ENCODE results near the gene AGFG1.
A peak's percentile ranks its signal among the peaks of the same experiment; 100 is the strongest.
"Not testable (repeated sequence)": the region's sequence is repeated elsewhere in the genome, so short reads cannot be mapped to it uniquely, and the experiment has no call there.

AGFG1 gene

DNA sequence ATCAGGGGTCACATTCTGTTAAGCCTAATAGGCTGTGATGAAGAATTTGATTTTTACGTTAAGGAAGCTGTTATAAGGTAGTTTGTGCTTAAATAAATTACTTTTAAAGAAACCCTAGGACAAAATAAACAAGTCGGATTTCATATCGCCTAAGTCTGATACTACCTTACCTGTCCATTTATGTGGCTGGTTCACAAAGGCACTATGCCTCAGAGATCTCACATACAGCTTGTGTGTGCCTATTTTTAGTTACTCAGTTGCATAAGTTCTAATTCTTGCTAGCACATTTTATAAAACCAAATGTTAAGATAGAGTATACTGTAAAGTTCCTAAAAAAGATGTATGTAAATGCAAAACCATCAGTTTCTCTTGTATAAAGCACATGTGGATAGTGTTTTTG, 40.0 kb downstream of the AGFG1 start:
- no peaks in the 10 kb centered on the region for H3K36me3 ChIP-seq
- no peak overlapping the region for H3K27ac ChIP-seq
- no peaks in the 10 kb centered on the region for H3K9me3 ChIP-seq
- no peaks in the 10 kb centered on the region for H3K27me3 ChIP-seq
- H3K4me1 ChIP-seq (ENCODE audit: control insufficient read depth in 1 of 2, insufficient read depth in 1 of 2, low read depth in 1 of 2, low read length in 1 of 2): peaks cover 26 to 39% of the 10 kb centered on the region in 2 experiments
- H3K4me3 ChIP-seq (ENCODE audit: low read depth in 1 of 2, low read length in 1 of 2): no peak overlapping the region
- TF ChIP-seq, protein P1, sequence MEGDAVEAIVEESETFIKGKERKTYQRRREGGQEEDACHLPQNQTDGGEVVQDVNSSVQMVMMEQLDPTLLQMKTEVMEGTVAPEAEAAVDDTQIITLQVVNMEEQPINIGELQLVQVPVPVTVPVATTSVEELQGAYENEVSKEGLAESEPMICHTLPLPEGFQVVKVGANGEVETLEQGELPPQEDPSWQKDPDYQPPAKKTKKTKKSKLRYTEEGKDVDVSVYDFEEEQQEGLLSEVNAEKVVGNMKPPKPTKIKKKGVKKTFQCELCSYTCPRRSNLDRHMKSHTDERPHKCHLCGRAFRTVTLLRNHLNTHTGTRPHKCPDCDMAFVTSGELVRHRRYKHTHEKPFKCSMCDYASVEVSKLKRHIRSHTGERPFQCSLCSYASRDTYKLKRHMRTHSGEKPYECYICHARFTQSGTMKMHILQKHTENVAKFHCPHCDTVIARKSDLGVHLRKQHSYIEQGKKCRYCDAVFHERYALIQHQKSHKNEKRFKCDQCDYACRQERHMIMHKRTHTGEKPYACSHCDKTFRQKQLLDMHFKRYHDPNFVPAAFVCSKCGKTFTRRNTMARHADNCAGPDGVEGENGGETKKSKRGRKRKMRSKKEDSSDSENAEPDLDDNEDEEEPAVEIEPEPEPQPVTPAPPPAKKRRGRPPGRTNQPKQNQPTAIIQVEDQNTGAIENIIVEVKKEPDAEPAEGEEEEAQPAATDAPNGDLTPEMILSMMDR (IDR thresholded peaks at IDR 0.05): no peak

DNA sequence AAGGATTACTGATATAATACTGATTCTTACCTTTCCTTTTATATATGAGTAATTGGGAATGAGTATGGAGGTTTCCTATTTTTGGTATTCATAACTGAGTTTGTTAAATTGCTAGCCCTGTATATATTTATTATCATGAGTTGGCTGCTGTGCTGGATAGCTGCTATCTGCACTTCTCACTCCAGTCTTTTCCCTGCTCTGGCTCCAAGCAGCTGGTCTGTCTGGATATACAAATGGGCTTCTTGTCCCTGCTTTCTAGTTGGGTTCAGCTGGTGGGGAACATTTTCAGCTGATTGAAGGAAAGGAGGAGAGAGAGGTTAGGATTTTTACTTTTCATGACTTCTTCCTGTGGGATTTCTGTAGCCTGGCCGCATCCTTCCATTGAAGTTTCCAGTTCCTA, 41.2 kb downstream of the AGFG1 start:
- no peaks in the 10 kb centered on the region for H3K9me3 ChIP-seq
- H3K36me3 ChIP-seq: no peaks in the 10 kb centered on the region
- peaks cover 32 to 44% of the 10 kb centered on the region in 2 experiments for H3K4me1 ChIP-seq (ENCODE audit: control insufficient read depth in 1 of 2, insufficient read depth in 1 of 2, low read depth in 1 of 2, low read length in 1 of 2)
- TF ChIP-seq, protein P1 (IDR thresholded peaks at IDR 0.05): no peak
- H3K27ac ChIP-seq: no peak overlapping the region
- no peaks in the 10 kb centered on the region for H3K27me3 ChIP-seq
- no peak overlapping the region for H3K4me3 ChIP-seq (ENCODE audit: low read depth in 1 of 2, low read length in 1 of 2)

- Histone ChIP-seq H3K27me3 (no peaks in the 10 kb centered on the region), H3K27ac (peak overlapping the region; percentile 71), H3K4me1 (ENCODE audit: control insufficient read depth in 1 of 2, insufficient read depth in 1 of 2, low read depth in 1 of 2, low read length in 1 of 2) (peaks cover 51 to 52% of the 10 kb centered on the region in 2 experiments), H3K9me3 (no peaks in the 10 kb centered on the region), H3K36me3 (no peaks in the 10 kb centered on the region), H3K4me3 (ENCODE audit: low read depth in 1 of 2, low read length in 1 of 2) (no peak overlapping the region)
- TF ChIP-seq, protein P1 (IDR thresholded peaks at IDR 0.05): no peak
Observed at GRCh38 chr2:227515742-227516141, 43.8 kb downstream of the AGFG1 start.

DNA sequence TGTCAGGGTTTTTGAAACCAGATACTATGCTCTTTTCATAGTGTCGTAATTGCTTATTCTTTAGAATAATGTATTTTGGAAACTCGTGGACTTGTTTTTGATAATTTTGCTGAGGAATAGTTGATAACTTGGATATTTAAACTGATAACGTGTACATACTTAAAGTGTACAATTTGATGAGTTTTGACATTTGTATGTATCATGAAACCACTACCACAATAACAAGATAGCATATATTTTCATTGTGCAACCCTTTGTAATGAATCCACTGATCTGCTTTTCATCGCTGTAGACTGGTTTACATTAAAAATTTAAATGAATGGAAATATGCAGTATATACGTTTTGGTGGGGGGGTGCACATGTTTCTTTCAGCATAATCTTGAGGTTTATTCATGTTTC, 45.8 kb downstream of the AGFG1 start:
- H3K27ac ChIP-seq: peak overlapping the region; percentile 71
- peak overlapping the region in 1 of 2 experiments; percentile 27 for H3K4me3 ChIP-seq (ENCODE audit: low read depth in 1 of 2, low read length in 1 of 2)
- no peaks in the 10 kb centered on the region for H3K27me3 ChIP-seq
- H3K36me3 ChIP-seq: peaks cover 13% of the 10 kb centered on the region
- H3K4me1 ChIP-seq (ENCODE audit: control insufficient read depth in 1 of 2, insufficient read depth in 1 of 2, low read depth in 1 of 2, low read length in 1 of 2): peaks cover 47 to 52% of the 10 kb centered on the region in 2 experiments
- TF ChIP-seq, protein P1 (IDR thresholded peaks at IDR 0.05): no peak
- H3K9me3 ChIP-seq: no peaks in the 10 kb centered on the region

- H3K9me3 ChIP-seq; H3K4me3 ChIP-seq (ENCODE audit: low read depth in 1 of 2, low read length in 1 of 2); H3K27me3 ChIP-seq: not testable (repeated sequence)
- Histone ChIP-seq H3K4me1 (ENCODE audit: control insufficient read depth in 1 of 2, insufficient read depth in 1 of 2, low read depth in 1 of 2, low read length in 1 of 2) (peaks cover 47 to 52% of the 10 kb centered on the region in 2 experiments), H3K36me3 (peaks cover 13% of the 10 kb centered on the region), H3K27ac (peak overlapping the region; percentile 71)
Observed at GRCh38 chr2:227518278-227518865, 46.4 kb downstream of the AGFG1 start.

DNA sequence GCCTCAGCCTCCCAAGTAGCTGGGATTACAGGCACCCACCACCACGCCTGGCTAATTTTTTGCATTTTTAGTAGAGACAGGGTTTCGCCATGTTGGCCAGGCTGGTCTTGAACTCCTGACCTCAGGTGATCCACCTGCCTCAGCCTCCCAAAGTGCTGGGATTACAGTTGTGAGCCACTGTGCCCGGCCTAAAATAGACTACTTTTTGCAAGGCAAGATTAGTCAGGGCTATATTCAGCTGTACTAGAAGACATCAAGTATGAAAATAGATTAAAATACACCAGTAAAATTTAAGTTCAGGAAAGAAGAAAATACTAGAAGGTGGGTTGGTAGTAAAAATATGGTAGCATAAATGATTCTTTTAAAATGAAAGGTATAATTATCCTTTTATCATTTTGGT, 49.2 kb downstream of the AGFG1 start:
- H3K9me3 ChIP-seq; H3K27me3 ChIP-seq; H3K4me3 ChIP-seq (ENCODE audit: low read depth in 1 of 2, low read length in 1 of 2): not testable (repeated sequence)
- Histone ChIP-seq H3K4me1 (ENCODE audit: control insufficient read depth in 1 of 2, insufficient read depth in 1 of 2, low read depth in 1 of 2, low read length in 1 of 2) (peaks cover 45 to 47% of the 10 kb centered on the region in 2 experiments), H3K27ac (peak overlapping the region; percentile 56), H3K36me3 (peaks cover 38% of the 10 kb centered on the region)

Measured in neutrophil (primary cell).